ENCODE results near the gene HSFX1.
"Not testable (repeated sequence)": the region's sequence is repeated elsewhere in the genome, so short reads cannot be mapped to it uniquely, and the experiment has no call there.

GRCh38 chrX:149773768-149774167, at the start of gene HSFX1:
- TF ChIP-seq CTCF (IDR thresholded peaks at IDR 0.05); POLR2AphosphoS5 (IDR thresholded peaks at IDR 0.05); POLR2A (IDR thresholded peaks at IDR 0.05); EP300 (IDR thresholded peaks at IDR 0.05; ENCODE audit: low read depth): not testable (repeated sequence)
